Hypothalamus (tissue), 51 donors: Measurements from ENCODE around the gene FAM200C.
A peak's percentile ranks its signal among the peaks of the same experiment; 100 is the strongest.
"Not testable (repeated sequence)": the region's sequence is repeated elsewhere in the genome, so short reads cannot be mapped to it uniquely, and the experiment has no call there.

Experiments
- DNase-seq, 51 donors: peaks; one replicate each; lab custom pipeline; 2025; lab: John Stamatoyannopoulos, UW

Gene FAM200C

GRCh38 chr5:160399402-160400353 lies at the start of gene FAM200C:
TSS of gene FAM200C (minus strand) at chr5:160400054. CDS start at chr5:160395490, 4,564 bp downstream.
- DNase-seq, result peak; percentile 56 to 97 (median 85)

DNA sequence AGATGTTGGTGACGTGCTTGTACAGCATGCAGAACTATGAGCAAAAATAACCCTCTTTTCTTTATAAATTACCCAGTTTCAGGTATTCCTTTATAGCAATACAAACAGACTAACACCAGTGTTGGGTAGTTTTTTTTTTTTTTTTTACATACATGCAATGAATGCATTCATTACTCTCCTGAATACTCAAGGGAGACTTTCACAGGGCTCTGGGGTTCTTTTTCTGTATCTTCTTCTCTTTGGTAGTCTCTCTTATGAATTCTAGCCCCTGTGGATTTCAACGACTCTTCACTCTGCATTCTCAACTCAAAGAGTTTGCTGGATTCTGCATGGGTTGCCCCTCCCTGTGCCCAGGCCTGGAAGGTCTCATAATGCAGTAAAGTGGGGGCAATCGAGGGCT lies 49.6 kb upstream of the FAM200C start:
- no peak for DNase-seq

GRCh38 chr5:160448886-160449285 lies 49.0 kb upstream of the FAM200C start:
- no peak for DNase-seq

- DNase-seq, result no peak
These were observed 45.9 kb upstream of the FAM200C start for GRCh38 chr5:160445751-160446150.

GRCh38 chr5:160445132-160445531 lies 45.3 kb upstream of the FAM200C start:
- no peak for DNase-seq

DNA sequence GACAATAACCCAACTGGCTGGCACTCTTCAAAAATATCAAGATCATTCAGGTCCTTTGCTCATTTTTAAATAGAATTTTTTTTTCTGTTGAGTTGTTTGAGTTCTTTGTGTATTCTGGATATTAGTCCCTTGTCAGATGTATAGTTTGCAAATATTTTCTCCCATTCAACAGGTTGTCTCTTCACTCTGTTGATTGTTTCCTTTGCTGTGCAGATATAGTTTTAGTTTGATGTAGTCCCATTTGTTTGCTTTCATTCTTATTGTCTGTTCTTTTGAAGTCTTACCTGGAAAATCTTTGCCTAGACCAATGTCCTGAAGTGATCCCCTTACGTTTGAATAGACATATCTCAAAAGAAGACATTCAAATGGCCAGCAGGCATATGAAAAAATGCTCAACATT lies 44.6 kb upstream of the FAM200C start:
- DNase-seq, result no peak

DNA sequence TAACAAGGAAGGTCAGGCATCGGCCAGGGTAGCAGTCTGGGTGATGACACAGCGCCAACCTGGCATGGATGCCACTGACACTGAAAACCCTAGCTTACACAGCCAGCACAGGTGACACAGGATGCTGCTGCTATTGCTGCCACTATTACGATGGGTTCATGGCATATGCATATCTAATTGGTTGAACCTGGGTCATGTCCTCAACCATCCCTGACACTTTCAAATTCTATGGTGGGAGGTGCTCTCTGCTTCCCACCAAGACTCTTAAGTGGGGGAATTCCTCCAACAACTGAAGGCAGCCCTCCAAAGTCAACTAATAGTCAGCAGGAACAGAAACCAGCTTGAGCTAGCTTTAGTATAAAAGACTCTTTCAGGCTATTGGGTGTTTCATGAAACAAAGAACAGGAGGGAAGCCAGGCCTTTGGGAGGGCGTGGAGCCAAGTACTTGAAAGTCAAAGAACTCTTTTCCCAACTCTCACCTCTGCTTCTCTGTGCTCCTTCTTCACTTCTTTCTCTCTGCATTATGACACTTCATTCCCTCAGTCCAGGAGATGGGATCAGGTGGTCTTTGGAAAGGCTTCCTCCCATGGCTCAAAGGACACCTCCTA lies 43.1 kb upstream of the FAM200C start:
- no peak for DNase-seq

- no peak for DNase-seq
These were observed 41.5 kb upstream of the FAM200C start for GRCh38 chr5:160441311-160441781.

DNA sequence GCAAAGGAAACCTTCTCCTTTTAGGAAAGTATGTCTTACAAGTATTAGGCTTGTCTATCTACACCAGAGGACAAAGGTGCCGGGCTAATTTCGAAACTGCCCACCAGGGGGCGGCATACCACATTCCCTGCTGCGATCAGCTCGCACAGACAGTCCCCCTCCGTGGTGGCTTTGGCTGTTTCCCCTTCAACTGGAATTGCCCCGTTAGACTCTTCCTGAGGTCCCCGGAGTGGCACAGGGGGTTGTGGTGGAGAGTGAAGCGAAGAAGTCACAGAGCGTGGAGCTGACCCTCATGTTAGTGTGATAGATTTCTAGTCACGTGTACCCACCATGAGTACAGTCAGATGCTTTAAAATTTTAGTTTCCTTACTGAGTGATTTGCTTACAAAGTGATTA lies 39.3 kb upstream of the FAM200C start:
- peak in 50 of 51 donors; percentile 6 to 95 (median 68) for DNase-seq

DNA sequence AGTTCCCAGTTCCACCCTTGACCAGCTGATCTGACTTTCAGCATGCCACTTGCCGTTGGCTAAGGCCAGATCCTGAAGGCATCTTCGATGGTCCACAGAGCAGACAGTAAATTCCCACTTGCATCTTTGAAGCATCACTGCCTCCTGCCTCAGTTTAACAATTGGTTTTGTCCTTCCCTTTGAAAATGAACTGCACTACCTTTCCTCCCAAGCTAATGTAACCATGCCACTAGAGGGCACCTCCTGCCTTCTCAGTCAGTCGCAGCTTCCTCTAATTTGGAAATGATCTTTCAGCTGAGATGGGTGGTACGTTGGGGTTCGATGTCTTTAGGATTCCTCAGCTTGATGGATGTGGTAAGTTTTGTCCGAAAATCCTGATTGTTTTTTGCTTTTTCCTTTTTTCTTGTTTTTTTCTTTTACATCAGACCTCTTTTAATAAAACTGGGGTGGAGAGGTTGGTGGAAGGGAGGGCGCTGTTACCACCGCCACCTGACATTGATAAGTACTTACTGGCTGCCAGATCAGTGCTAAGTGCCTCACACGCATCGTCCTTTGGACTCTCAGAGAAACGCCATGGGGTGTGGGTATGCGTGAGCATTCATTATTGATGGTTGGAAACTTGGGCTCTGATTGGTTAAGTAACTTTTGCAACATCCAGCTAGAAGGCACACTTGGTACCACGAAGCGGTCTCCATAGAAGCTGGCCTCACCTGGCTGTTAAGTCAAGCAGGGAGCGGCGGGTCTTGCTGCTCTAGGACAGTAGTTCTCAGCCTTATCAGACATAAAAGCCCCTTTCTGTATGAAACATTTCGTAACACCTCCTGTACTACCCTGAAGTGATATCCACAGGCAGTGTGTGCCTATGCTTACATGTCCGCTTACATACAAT lies 38.7 kb upstream of the FAM200C start:
- peak in 27 of 51 donors; percentile 1 to 73 (median 25) for DNase-seq

GRCh38 chr5:160437271-160437670 lies 37.4 kb upstream of the FAM200C start:
- DNase-seq, result no peak

DNA sequence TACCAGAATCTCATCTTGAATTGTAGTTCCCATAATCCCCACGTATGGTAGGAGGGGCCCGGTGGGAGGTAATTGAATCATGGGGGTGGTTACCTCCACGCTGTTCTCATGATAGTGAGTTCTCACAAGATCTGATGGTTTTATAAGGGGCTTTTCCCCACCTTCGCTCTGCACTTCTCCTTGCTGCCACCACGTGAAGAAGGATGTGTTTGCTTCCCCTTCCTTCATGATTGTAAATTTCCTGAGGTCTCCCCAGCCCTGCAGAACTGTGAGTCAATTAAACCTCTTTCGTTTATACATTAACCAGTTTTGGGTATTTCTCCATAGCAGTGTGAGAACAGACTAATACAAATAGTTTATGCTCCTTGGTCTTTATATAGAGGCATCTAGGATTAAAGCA lies 36.8 kb upstream of the FAM200C start:
- DNase-seq, result not testable (repeated sequence)

- DNase-seq, result no peak
These were observed 36.2 kb upstream of the FAM200C start for GRCh38 chr5:160436017-160436416.

DNA sequence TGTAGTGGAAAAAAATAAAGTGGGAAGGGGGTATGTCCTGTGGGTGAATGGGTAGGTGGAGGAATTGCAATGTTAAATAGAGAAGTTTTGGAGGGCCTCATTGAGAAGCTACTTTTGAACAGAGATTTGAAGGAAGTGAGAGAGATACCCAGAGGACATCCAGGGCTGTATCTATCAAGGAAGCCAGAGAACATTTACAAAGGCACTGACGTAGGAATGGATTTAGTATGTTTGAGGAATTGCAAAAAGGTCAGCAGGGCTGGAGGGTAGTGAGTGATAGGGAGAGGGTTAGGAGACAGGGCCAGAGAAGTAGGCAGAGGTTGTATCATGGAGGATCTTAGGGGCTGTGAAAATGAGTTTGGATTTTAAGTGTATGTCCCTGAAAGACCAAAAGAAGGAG lies 35.7 kb upstream of the FAM200C start:
- no peak for DNase-seq

GRCh38 chr5:160434022-160434531 lies 34.2 kb upstream of the FAM200C start:
- peak in 30 of 51 donors; percentile 6 to 72 (median 26) for DNase-seq

GRCh38 chr5:160432787-160433186 lies 32.9 kb upstream of the FAM200C start:
- no peak for DNase-seq

- DNase-seq, result no peak
These were observed 32.3 kb upstream of the FAM200C start for GRCh38 chr5:160432196-160432595.

DNA sequence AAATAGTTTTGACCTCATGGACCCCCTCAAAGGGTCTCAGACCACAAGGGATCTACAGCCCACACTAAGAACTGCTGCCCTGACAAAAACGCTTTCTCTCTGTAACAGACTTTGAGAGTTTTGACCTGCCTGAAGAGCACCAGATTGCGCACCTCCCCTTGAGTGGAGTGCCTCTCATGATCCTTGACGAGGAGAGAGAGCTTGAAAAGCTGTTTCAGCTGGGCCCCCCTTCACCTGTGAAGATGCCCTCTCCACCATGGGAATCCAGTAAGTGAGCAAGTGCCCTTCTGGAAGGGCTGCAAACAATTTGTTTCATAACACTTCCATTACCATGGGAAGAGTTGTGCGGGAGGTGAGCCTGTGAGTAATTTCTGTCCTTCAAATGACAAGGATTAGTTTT lies 27.8 kb upstream of the FAM200C start:
- DNase-seq, result no peak

GRCh38 chr5:160423099-160423498 lies 23.2 kb upstream of the FAM200C start:
- DNase-seq, result no peak

DNA sequence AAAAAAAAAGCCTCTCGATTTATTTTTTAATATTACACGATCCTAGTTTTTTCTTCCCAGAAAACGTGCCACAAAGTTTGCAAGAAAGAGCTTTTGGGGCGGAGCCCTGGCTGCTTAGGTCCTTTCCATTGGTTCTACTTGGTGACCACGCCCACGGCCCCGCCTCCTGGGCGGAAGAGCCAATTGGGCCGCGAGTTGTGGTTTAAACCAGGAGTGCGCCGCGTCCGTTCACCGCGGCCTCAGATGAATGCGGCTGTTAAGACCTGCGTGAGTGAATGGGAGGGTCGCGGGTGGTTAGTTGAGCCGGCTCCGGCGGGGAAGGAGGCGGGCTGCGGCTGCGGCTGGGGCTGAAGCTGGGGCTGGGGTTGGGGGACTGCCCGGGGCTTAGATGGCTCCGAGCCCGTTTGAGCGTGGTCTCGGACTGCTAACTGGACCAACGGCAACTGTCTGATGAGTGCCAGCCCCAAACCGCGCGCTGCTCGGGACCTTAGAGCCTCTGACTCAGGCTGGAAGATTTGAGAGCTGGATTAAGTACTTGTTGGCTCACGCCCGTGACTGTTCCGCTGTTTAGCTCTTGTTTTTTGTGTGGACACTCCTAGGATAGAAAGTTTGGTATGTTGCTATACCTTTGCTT lies 21.9 kb upstream of the FAM200C start, which contains the start of gene PTTG1:
Gene PTTG1, plus strand, starts transcription at position 231 of the 634 bp plus-strand sequence. CDS start 458 bp downstream, outside the sequence.
- DNase-seq, result peak in 50 of 51 donors; percentile 7 to 91 (median 78)
